GM18867 (cell line): Measurements from ENCODE around the gene CLIP1.
"Not testable (repeated sequence)": the region's sequence is repeated elsewhere in the genome, so short reads cannot be mapped to it uniquely, and the experiment has no call there.

Experiments used
- ATAC-seq: cut with Tn5 transposase; IDR thresholded peaks from one replicate; pipeline ENCODE4 v1.9.1; 2021; ENCODE audit warnings: mild to moderate bottlenecking, moderate library complexity; ENCODE audit not compliant: unreplicated experiment

The CLIP1 gene

DNA sequence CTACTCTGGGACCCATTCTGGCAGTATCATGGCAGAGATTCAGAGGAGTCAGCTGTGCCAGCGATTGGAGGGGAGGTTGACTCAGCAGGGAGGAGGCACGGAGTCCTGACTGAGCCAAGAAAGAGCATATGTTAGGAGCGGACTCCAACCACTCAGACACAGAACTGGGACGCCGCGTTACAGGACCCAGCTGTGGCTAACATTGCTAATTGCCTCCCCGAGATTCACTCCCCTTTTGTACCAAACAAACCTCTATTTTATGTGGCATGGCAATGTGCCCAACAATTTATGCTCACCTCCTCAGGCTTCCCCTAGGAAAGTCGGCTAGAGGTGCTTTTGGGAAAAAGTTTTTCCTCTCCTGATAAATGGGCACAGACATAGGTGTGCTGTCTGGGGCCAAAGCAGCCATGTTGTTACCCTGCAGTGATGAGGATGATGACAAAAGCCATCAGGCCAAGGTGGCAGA is 15.2 kb upstream of the CLIP1 start:
- ATAC-seq, result no peak

DNA sequence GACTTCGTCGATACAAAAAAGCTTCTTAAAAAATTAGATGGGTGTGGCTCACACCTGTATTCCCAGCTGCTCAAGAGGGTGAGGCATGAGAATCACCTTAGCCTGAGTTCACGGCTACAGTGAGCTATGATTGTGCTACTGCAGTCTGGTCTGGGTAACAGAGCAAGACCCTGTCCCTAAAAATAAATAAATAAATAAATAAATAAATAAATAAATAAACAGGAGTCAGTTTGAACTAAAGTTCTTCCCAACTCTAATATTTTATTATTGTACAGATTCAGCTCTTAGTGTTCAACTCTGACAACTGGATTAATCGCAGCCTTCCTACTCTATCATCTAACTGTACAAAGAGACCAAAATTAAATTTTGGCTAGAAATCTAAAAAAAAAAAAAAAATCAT is 12.7 kb upstream of the CLIP1 start:
- no peak for ATAC-seq

DNA sequence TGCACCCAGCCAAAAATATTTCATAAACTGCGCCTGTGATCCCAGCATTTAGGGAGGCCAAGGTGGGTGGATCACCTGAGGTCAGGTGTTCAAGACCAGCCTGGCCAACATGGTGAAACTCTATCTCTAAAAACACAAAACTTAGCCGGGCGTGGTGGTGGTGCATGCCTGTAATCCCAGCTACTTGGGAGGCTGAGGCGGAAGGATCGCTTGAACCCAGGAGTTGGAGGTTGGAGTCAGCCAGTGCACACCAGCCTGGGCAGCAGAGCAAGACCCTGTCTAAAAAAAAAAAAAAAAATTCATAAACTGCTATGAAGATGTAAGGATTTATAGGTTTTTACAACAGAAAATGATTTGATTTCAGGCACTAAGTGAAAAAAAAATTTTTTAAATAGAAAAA is 6.6 kb upstream of the CLIP1 start:
- not testable (repeated sequence) for ATAC-seq

DNA sequence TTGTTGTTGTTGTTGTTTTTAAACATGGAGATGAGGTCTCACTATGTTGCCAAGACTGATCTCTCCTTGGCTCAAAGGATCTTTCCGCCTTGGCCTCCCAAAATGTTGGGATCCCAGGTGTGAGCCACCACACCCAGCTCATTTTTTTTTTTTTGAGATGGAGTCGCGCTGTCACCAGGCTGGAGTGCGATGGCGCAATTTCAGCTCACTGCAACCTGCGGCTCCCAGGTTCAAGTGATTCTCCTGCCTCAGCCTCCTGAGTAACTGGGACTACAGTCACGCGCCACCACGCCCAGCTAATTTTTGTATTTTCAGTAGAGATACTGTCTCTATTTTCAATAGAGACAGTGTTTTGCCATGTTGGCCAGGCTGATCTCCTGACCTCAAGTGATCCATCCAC is 4.9 kb upstream of the CLIP1 start:
- no peak for ATAC-seq

DNA sequence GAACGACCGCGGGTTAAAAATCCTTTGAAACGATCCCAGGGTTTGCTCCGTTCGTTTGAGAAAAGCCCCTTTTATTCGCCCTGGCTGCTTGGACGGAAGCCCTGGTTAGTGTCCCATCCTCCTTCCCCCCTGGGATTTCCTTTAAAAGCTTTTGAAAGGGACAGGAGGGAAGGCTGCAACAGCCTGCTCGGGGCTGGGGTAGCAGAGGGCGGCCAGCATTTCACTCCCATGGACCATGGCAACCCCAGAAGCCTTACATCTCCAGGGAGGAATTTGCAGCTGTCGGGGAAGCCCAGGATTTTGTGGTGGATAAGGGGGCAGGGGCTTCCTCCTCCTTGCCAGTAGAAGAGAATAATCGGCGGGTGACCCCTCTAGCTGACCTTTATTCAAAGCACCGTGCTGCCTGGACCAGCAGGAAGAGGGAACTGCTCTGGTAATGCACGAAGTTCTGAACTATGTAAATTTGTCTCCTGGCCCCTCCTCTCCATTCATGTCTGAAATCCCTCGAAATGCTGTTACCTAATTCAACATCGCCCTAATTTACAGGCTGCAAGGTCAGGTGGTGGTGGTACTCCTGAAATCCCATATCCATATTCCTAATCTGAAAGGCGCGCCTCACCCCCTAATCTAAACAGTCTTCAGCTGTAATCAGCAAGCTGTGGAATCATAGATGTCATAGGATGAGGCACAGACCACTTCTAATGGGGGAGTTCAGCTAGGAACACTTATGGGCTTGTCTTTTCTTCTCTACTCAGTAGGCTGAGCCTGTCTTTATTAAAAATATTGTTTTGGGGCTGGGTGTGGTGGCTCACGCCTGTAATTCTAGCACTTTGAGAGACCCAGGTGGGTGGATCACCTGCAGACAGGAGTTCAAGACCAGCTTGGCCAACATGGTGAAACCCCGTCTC is 1.0 kb upstream of the CLIP1 start:
- ATAC-seq, result no peak

DNA sequence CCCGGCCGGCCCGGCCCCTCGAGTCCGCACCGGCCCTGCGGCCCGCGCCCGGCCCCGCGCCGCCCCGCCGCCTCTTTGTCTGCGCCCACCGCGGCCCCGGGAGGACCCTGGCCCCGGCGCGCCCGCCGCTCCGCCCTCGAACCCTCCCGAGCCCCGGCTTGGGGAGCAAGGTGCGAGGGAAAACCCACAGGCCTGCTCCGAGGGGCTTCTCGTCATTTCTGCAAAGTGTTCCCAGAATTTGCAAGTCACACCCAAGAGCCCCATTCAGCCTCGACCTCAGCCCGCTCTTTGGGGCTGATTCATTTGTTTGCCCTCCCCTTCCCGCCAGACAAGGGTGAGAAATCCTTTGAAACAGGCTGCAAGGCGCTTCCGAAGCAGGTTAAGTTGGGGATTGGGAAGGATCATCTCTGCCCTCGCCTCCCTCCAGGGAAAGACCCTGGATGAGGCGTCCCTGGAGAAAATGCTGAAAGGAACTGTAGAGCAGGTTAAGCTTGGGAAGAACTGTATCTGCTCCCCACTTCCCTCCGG is 325 bp upstream of the CLIP1 start:
- no peak for ATAC-seq

DNA sequence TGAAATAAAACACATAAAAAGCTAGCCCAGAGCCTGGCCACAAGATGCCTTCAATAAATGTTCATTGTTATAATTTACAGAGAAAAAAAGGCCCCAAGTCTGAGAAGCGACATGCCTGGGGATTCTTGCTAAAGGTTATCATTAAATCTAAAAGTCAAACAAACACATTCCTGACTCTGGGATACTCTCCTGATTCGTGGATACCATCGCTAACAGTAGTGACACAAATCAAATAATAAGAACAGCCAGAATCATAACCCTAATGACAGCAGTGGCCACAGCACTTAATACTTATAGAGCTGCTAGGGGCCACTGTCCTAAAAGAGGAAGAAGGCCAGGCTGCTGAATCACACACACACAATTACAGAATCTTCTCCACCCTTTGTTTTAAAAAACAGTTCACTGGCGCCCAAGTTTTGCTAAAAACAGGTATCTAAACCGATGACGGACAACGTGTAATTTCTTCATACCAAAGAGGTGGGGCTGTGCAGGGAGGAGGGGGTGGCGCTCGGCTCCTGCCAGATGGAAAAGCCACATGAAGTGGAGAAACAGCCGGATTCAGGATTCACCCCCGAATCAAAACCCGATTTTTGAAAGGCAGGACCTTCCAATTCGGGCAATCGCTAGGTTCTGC is 1.2 kb downstream of the CLIP1 start:
- ATAC-seq, result no peak

DNA sequence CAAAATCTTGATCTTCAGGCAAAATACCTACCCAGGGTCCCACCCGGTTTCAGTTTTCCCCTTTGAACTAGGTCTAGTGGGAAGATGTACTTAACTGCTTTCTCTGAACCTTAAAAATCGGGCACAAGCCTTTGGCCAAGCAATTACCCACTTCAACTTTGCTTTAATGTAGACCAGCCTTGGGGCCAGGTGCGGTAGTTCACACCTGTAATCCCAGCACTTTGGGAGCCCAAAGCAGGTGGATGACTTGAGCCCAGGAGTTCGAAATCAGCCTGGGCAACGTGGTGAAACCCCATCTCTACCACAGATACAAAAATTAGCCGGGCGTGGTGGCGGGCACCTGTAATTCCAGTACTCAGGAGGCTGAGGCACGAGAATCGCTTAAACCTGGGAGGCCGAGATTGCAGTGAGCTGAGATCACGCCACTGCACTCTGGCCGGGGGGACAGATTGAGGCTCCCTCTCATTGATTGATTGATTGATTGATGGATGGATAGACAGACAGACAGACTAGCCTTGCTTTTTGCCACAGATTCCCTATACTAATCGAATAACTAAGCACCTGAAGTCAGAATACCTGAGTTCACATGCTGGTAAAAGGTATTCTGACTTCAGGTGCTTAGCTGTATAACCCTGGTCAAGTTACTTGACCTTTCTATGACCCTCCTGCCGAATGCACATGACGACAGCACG is 1.9 kb downstream of the CLIP1 start:
- ATAC-seq, result no peak

DNA sequence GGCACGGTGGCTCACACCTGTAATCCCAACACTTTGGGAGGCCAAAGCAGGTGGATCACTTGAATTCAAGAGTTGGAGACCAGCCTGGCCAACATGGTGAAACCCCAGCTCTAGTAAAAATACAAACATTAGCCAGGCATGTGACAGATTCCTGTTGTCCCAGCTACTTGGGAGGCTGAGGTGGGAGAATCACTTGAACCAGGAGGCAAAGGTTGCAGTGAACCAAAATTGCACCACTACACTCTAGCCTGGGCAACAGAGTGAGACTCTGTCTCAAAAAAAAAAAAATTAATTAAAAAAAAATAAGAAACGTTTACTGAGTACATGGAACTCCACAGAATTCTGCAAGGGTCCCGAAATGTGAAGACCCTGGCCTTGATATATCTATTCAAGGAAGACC is 3.4 kb downstream of the CLIP1 start:
- not testable (repeated sequence) for ATAC-seq

DNA sequence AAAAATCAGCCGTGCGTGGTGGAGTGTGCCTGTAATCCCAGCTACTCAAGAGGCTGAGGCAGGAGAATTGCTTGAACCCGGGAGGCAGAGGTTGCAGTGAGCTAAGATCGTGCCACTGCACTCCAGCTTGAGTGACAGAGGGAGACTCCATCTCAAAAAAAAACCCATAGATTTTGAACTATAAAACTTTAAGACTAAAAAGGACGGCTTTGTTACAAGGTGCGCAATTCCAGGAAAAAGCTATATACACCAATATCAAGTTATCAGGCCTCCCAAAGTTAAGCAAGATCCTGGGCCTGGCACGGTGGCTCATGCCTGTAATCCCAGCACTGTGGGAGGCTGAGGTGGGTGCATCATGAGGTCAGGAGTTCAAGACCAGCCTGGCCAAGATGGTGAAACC is 6.8 kb downstream of the CLIP1 start:
- not testable (repeated sequence) for ATAC-seq

DNA sequence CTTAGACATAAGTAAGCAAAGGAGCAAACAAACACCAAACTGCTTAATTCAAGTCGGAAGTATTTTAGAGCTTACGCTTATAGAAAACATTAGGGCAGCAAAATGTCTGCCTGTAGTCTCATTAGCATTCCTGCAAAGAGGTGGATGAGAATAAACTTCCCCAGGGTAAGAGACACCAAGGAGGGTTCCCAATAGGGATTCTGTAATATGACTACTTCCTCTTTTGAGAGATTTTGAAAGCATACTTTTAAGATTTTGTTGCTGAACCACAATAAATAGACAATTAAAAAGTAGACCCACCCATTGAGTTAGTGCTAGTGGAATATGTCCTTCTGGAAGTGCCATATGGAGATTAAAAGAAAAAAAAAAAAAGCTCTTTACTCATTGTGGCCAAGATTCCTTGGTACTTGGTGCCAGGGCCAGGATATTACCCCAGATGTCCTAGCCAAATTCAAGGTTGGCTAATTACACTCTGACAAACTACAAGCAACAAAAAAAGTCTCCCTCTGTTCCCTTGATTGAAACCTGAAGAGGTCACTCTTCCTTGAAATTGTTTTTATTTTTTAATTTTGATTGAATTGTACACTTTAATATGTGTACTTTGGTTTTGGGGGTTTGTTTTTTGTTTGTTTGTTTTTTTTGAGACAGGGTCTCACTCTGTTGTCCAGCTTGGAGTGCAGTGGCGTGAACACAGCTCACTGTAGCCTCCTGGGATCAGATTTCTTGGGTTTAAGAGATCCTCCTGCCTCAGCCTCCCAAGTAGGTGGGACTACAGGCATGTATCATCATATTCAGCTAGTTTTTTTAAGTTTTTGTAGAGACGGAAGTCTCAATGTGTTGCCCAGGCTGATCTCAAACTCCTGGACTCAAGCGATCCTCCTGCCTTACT is 8.7 kb downstream of the CLIP1 start:
- ATAC-seq, result no peak

DNA sequence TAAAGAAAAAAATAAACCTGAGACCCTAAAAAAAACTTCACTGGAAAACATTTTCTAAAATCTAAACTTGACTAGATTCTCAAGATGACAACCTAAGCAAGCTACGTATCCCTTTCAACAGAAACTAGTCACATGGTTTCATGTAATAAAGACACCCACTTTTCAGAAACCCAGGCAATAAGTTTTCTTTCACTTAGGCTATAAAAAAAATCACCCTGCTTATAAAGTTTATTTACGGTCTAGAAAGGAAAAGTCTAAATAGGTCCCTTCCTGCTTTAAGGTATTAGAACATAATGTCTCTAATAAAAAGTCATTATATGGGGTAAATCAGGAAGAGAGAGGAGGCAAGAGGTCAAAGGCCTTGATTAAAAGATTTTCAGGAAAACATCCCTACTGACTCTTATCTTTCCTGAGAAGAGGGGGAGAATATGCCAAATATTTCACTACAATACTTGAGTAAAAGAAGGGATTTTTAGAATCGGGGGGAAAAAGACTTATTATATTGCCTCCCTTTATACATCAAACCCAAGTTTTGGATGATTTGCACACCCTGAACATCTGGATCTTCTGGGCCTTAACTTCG is 9.5 kb downstream of the CLIP1 start:
- no peak for ATAC-seq

DNA sequence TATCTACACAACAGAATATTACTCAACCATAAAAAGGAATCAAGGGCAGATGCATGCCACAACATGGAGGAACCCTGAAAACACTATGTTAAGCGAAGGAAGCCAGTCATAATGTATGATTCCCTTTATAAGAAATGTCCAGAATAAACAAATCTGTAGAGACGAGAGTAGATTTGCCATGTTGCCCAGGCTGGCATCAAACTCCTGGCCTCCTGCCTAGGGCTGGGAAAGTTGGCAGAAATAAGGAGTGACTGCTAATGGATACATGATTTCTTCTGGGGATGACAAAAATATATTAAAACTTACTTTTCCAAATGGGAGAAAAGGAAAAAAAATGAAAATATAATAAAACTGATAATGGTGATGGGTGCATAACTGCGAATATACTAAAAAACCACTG is 10.9 kb downstream of the CLIP1 start:
- no peak for ATAC-seq

DNA sequence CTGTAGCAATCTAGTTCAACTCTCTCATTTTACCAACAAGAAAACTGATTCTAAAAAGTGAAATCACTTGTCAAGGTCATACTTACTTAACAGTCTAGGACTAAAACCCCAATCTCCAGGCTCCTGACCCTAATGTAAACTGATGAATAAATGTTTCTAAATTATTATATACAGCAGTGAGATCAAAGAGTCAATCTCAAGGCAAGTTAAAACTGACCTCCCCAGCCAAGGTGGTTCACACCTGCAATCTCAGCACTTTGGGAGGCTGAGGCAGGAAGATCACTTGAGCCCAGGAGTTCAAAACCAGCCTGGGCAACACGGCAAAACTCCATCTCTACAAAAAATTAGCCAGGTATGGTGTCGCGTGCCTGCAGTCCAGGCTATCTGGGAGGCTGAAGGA is 15.3 kb downstream of the CLIP1 start:
- no peak for ATAC-seq

DNA sequence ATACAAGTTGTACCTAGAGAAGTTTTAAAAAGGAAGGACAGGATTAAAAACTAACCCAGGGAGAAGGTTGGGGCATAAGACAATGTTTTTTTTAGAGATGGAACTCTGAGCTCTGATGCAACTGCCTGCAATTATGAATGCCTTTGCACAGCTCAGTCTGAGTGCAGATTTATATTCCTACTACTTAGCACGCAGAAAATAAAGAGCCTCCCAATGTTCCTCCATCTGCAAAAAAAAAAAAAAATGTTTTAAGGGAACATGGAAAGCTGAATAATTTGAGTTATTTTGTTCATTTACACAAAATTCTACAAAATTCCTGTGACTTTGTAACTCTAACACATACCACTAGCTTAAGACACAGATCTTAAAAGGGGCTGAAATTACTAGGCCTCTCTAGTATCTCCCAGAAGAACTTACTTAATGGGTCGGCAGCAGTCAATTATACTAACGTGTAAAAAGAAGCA is 15.7 kb downstream of the CLIP1 start:
- ATAC-seq, result no peak

DNA sequence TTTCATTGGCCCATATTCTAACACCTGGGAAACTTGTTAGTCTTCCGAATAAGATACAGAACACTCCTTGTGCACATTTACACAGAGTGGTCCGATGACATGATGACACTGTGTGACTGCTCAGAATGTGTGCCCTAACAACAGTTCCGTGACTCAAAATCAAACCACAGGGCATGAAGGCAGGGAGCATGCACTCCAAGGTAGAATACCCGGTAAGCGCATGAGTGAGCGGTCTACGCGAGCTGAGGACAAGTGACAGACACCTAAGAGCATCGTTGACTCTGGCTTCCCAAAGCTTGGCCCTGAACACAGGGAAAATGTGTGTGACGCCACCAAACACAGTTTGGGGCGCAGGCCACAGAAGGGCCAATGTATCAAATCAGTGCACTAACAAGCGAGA is 18.6 kb downstream of the CLIP1 start:
- no peak for ATAC-seq

DNA sequence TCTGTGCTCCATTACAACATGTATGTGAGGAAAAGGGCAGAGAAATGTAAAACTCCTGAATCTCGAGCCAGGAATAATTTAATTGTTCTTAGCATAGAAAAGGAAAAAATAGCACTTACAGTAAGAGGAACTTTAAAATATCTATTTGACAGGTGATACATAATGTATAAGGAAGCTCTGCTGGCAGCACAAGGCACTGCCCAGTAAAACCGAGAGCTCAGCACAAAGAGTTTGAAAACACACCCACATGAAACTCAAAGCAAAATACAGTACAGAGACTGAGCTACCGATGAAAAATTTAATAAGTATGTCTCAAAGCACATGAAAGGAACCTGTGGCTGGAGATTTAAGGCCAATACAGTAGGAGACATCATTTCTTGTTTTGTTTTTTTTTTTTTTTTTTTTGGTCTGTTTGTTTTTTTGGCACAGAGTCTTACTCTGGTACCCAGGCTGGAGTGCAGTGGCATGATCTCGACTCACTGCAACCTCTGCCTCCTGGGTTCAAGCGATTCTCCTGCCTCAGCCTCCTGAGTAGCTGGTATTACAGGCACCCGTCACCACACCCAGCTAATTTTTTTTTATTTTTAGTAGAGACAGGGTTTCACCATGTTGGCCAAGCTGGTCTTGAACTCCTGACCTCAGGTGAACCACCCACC is 19.2 kb downstream of the CLIP1 start:
- peak; percentile 52 for ATAC-seq

DNA sequence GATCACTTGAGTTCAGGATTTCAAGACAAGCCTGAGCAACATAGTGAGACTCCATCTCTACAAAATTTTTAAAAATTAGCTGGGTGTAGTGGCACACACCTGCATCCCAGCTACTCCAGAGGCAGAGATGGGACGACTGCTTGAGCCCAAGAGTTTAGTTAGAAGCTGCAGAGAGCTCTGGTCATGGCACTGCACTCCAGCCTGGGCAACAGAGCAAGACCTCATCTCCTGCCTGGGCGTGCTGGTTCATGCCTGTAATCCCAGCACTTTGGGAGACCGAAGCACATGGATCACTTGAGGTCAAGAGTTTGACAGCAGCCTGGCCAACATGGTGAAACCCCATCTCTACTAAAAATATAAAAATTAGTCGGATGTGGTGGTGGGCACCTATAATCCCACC is 20.2 kb downstream of the CLIP1 start:
- no peak for ATAC-seq

DNA sequence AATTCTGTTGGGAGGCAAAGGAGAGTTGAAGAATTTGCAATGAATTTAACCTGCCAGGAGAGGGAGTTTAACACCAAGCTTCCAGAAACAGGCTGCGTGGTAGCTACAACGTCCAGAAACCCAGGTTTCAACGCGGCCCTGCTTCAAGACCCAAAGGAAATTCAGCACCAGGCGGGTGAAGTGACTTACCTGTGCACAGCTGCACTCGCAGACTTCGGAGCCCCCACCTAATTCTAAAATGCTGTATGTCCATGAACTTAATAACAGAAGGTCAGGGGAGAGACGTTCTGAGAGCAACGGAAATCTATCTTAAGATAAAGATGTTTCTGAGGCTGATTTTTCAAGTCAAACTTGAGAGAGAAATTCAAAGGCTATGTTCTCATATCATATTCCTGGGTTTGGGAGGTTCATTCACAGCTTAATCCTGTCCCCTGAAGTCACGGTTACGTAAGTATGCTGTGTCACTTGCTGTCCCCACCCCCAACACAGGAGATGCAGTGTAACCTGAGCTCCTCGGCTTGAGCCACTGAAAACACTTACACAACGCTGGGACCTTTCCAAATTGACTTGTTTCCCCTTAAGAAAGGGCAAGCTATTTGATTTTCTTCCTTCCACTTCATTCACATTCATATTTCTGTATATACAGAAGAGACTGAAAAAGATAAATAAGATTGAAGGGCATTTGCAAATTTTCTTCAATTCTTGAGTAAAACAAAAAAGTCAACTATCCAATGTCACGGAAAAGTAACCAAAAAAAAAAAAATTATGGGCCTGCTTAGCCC is 22.7 kb downstream of the CLIP1 start:
- no peak for ATAC-seq
